NCI-H1105 (cell line): ENCODE measurements around the gene SPPL2A.

Experiments used
- DNase-seq: peaks from one replicate; lab custom pipeline; 2025; lab: John Stamatoyannopoulos, UW

Gene SPPL2A

GRCh38 chr15:50686469-50687301 lies 78.8 kb downstream of the SPPL2A start, which contains the start of gene TRPM7:
Gene TRPM7, minus strand, starts transcription at chr15:50686797. Its CDS starts 264 bp downstream, at chr15:50686533.
- DNase-seq = peak; percentile 79

DNA sequence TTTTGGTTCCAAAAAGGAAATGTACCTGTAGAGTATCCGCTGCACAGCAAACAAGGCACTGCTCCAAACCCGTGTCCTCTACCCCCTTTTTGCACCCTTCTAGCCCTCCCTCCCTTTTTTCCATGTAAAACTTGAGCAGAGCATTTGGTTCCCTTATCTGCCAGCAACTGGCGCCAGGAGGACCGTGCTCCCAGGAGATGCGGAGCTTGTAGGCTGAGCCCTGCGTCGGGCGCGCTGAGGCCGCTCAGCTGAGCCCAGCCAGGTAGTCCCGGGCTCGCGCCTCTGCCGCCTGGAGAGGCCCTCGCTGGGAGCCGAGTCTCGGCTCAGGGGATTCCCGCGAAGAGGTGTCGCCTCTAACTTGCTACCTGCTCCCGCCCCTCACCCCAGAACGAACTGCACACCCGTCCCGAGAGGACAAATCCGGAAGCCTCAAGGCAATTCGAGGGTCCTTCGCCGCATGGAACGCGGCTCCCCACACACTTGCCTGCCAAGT lies 79.5 kb downstream of the SPPL2A start:
- peak; percentile 56 for DNase-seq

DNA sequence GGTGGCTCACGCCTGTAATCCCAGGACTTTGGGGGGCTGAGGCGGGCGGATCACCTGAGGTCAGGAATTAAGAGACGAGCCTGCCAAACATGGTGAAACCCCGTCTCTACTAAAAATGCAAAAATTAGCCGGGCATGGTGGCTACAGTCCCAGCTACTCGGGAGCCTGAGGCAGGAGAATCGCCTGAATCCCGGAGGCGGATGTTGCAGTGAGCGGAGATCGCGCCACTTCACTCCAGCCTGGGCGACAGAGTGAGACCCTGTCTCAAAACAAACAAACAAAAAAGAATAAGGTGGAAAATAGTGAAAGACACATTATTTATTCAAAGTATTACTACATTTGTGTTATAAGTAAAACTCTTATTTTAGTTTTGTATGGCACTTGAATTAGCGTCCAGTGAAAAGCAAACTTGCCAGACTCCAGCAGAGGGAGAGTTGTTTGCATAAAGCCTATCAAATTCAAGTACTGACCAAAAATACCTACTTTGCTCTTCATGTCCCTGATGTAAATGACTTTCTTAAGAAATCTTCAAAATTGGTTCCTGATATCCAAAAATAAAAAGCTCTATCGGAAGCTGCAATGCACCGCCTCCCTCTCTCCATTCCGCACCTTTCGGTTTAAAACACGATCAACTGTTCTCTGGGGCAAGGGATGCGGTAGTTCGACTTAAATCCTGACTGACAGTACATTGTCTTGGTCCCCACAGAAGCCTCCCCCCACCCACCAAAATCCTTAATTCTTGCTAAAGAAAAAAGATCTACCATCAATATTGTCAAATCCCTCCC lies 80.1 kb downstream of the SPPL2A start:
- no peak for DNase-seq

- no peak for DNase-seq
These were observed 84.0 kb downstream of the SPPL2A start for GRCh38 chr15:50681467-50681866.

DNA sequence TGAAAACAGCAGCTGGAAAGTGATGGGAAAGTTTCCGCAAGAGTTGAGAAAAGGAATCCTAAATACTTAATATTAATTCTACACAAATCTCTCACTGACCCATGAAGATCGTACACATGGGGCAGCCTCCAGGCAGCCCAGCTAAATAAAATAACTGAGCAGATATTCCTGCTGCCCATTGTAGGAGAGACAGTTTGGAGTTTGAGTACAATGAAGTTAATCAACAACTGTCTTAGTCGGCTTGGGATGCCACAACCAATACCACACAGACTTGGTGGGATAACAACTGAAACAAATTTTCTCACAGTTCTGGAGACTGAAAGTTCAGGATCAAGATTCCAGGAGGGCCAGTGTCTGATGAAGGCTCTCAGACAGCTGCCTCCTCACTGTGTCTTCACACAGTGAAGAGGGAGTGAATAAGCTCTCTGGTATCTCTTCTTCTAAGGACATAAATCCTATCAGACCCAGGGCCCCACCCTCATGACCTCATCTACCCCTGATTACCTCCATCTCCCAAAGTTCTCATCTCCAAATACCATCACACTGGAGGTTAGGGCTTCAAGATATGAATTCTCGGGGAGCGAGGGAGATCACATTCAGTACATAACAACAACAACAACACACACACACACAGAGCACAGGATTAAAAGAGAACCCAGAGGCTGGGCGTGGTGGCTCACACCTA lies 88.6 kb downstream of the SPPL2A start:
- DNase-seq = no peak

- DNase-seq = no peak
These were observed 89.9 kb downstream of the SPPL2A start for GRCh38 chr15:50675535-50676144.

- DNase-seq = no peak
These were observed 95.4 kb downstream of the SPPL2A start for GRCh38 chr15:50670115-50670514.

- DNase-seq = no peak
These were observed 95.9 kb downstream of the SPPL2A start for GRCh38 chr15:50669611-50670010.

DNA sequence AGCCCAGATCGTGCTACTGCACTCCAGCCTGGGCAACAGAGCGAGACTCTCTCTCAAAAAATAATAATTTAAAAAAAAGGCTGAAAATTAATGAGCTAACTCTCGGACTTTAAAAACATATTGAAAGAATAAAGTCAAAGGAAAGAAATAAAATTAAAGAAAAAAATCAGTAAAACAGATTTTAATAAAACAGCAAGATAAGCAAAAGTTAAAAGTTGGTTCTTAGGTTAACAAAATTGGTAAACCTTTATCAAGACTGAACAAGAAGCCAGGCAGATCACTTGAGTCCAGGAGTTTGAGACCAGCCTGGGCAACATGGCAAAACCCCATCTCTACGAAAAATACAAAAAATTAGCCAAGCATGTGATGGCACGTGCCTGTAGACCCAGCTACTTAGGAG lies 99.6 kb downstream of the SPPL2A start:
- no peak for DNase-seq

GRCh38 chr15:50655555-50655954 lies 110.0 kb downstream of the SPPL2A start:
- no peak for DNase-seq

- DNase-seq = no peak
These were observed 112.3 kb downstream of the SPPL2A start for GRCh38 chr15:50653156-50653743.

DNA sequence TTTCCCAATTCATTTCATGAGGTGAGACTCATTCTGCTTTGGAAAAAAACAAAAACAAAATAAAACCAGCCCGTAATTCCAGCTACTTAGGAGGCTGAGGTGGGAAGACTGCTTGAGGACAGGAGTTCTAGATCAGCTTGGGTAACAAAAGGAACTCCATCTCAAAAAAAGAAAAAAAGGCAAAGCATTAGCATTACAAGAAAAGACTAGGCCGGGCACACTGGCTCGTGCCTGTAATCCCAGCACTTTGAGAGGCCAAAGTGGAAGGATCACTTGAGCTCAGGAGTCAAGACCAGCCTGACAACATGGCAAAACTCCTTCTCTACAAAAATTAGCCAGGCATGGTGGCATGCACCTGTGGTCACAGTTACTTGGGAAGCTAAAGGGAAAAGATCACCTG lies 112.8 kb downstream of the SPPL2A start:
- DNase-seq = no peak
